Measurements from ENCODE around the gene STK32C.

DNA sequence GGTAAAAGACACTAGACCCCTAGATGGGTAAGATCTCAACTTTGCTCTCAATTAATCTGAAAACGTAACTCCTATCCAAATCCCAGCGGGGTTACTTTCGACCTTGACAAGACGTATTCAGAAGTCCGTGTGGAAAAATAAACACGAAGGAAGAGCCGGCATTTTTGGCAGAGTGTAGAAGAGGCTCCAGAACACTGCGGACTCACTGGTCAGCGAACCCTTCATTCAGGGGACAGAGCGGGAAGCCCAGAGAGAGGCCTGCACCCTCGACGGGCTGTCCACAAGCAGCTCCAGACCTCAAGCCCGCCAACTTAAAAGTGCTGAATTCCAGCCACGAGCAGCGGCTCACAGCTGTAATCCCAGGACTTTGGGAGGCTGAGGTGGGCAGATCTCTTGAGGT, 66.3 kb downstream of the STK32C start:
- TF ChIP-seq, protein P1, sequence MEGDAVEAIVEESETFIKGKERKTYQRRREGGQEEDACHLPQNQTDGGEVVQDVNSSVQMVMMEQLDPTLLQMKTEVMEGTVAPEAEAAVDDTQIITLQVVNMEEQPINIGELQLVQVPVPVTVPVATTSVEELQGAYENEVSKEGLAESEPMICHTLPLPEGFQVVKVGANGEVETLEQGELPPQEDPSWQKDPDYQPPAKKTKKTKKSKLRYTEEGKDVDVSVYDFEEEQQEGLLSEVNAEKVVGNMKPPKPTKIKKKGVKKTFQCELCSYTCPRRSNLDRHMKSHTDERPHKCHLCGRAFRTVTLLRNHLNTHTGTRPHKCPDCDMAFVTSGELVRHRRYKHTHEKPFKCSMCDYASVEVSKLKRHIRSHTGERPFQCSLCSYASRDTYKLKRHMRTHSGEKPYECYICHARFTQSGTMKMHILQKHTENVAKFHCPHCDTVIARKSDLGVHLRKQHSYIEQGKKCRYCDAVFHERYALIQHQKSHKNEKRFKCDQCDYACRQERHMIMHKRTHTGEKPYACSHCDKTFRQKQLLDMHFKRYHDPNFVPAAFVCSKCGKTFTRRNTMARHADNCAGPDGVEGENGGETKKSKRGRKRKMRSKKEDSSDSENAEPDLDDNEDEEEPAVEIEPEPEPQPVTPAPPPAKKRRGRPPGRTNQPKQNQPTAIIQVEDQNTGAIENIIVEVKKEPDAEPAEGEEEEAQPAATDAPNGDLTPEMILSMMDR (conservative IDR thresholded peaks at IDR 0.05; ENCODE audit: low read depth, low read length): no peak
- TF ChIP-seq EZH2 (IDR thresholded peaks at IDR 0.05; ENCODE audit: borderline replicate concordance, low read depth, low read length, poor library complexity, severe bottlenecking): no peak

All from A673 (cell line).